Body of pancreas (tissue), 4 donors: ENCODE data around the gene FOXO6. TPM values are rescaled to one million over a fixed set of nuclear protein-coding genes. Genes with fewer than 3 reads are reported as not detected.

Experiments
- ATAC-seq: fragments of 150-250 bp; one replicate; pipeline ENCODE4 v1.9.1; 2016
- DNase-seq, 4 donors: peaks; one replicate each; pipeline ENCODE4 v3.0.0-alpha.2; 2019
- H3K27ac ChIP-seq, 4 donors: fragments of 200-600 bp; sonication (generic); 1 replicate in 3 of 4; 2 replicates in 1 of 4; pipeline versions ENCODE4 v1.5.1 to v1.6.1; 2016 to 2019; ENCODE audit warnings: mild to moderate bottlenecking in 1 of 4, mixed read lengths in 1 of 4, moderate library complexity in 1 of 4
- H3K27me3 ChIP-seq, 2 donors: fragments of 200-600 bp; sonication (generic); one replicate each; pipeline ENCODE4 v1.6.0; 2016; ENCODE audit warnings: mild to moderate bottlenecking in 1 of 2
- H3K36me3 ChIP-seq, 2 donors: fragments of 200-600 bp; sonication (generic); replicated peaks in 1 of 2; 2 replicates each; pipeline ENCODE4 v1.5.1; 2016; ENCODE audit warnings: low read depth in 2 of 2; ENCODE audit not compliant: insufficient read depth in 1 of 2
- H3K4me1 ChIP-seq: fragments of 200-600 bp; sonication (generic); one replicate; pipeline ENCODE4 v1.6.0; 2016
- H3K4me3 ChIP-seq, 2 donors: fragments of 200-600 bp; sonication (generic); 1 replicate in 1 of 2; 2 replicates in 1 of 2; pipeline ENCODE4 v1.5.1; 2016 to 2019
- H3K9me3 ChIP-seq, 3 donors: fragments of 200-600 bp; sonication (generic); 1 replicate in 2 of 3; 2 replicates in 1 of 3; pipeline ENCODE4 v1.5.1; 2016
- POLR2A ChIP-seq, 3 donors: fragments of 450-650 bp; IDR thresholded peaks; one replicate each; pipeline ENCODE4 v1.6.1; 2016; ENCODE audit warnings: antibody characterized with exemption in 3 of 3, mild to moderate bottlenecking in 2 of 3
- WGBS, 2 donors: methylation state at CpG; one replicate each; pipeline ENCODE4 v1.1.5; 2017; 5-methylcytosine and 5-hydroxymethylcytosine counted together
- intact Hi-C: fragments of 100-400 bp; cut with DNase I; formaldehyde crosslinking; loops from one replicate; pipeline ENCODE4 v1.15.1; 2023
- total RNA-seq, 2 donors: library from RNA; depleted of rRNA; stranded (reverse); fragments of >200 nt; gene quantifications; one replicate each; pipeline ENCODE4 v1.1.0, GENCODE V29; 2016
- TF ChIP-seq, protein P1 (sequence below), 7 experiments: fragments of 450-650 bp in 4 of 7; fragments of 200-600 bp in 3 of 7; sonication (generic) in 3 of 7; IDR thresholded peaks; one replicate each; pipeline ENCODE4 v1.5.1; 2016 to 2019; ENCODE audit warnings: antibody characterized with exemption in 7 of 7

FOXO6 gene
- total RNA-seq, 2 donors from 2014 or later = 1.0 to 2.3 TPM

DNA sequence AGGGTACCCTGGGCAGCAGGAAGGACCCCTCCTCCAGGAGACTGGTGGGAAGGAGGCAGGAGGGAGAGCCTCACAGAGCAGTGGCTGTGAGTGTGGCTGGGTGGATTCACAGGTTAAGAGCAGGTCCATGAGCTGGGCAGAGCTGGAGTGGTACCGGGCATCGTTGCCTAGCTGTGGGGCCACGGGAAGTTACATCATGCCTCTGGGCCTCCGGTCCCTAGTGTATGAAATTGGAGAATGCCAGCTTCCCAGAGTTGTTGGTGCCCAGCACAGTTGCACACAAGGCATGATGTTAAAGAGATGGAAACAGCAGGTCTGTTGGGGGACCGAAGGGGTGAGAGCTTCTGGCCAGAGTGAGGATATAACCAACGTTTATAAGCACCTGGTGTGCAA is 18.5 kb downstream of the FOXO6 start:
- peaks cover 44% of the 10 kb centered on the region for H3K4me1 ChIP-seq
- DNase-seq = peak in 1 of 4 donors; percentile 12
- no peak overlapping the region for H3K4me3 ChIP-seq
- no peak for ATAC-seq
- peak overlapping the region in 1 of 4 donors; percentile 85 for H3K27ac ChIP-seq
- H3K36me3 ChIP-seq = no peaks in the 10 kb centered on the region
- intact Hi-C loops = no loop called here
- H3K9me3 ChIP-seq = no peaks in the 10 kb centered on the region
- no peaks in the 10 kb centered on the region for H3K27me3 ChIP-seq
- TF ChIP-seq POLR2A (IDR thresholded peaks at IDR 0.05) = no peak
- TF ChIP-seq, protein P1, sequence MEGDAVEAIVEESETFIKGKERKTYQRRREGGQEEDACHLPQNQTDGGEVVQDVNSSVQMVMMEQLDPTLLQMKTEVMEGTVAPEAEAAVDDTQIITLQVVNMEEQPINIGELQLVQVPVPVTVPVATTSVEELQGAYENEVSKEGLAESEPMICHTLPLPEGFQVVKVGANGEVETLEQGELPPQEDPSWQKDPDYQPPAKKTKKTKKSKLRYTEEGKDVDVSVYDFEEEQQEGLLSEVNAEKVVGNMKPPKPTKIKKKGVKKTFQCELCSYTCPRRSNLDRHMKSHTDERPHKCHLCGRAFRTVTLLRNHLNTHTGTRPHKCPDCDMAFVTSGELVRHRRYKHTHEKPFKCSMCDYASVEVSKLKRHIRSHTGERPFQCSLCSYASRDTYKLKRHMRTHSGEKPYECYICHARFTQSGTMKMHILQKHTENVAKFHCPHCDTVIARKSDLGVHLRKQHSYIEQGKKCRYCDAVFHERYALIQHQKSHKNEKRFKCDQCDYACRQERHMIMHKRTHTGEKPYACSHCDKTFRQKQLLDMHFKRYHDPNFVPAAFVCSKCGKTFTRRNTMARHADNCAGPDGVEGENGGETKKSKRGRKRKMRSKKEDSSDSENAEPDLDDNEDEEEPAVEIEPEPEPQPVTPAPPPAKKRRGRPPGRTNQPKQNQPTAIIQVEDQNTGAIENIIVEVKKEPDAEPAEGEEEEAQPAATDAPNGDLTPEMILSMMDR (IDR thresholded peaks at IDR 0.05) = no peak
- WGBS, 2 donors = 57 to 67% methylated on average over 6 of the region's 6 CpGs

DNA sequence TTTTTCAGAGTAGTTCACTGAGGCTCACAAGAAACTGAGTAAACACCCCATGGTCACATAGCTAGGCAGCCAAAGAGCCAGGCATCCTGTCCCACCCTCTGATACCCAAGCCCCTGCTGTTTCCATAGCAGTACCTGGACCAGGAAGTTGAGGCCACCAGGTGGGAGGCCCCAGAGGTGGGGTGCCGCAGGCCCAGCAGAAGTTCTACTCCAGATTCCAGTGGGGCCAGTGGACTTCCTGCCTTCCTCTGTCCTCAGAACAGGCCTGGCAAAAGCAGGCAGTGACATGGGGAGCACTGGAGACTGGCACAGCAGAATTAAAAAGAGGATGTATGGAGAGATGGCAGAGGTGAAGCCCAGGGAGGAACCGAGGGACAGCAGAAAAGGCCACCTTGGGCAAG is 19.0 kb downstream of the FOXO6 start:
- no peak for ATAC-seq

DNA sequence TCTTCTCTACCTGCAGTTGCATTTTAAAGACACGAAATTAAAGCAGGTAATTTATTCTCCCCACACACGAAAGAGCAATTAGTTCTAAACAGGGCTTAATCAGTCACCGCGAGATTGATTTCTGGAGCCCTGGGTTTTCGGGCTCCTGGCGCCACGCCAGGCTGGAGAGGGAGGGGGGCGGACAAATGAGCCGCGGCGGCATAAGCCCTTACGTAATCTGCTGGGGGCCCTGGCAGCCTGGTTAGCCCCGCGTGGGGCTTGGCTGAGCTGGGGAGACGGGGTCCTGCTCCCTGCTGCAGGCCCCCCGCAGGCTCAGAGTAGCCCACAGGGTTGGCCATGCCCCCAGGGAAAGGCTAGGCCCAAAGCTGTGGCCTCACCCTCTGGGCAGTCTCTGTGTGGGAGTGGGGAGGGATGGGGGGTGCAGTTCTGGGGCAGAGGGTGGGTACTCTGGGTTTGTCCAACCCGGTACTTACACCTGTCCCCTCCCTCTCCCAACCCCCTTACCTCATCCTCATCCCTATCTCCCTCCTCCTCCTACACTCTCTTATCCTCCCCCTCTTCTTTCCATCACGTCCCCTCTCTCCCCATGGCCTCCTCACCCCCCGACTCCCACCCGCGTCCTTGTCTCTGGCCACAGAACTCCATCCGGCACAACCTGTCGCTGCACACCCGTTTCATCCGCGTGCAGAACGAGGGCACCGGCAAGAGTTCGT is 19.9 kb downstream of the FOXO6 start:
- no peak overlapping the region for H3K4me3 ChIP-seq
- TF ChIP-seq POLR2A (IDR thresholded peaks at IDR 0.05) = peak in 2 of 3 donors; percentile 11 to 18
- TF ChIP-seq, protein P1 (IDR thresholded peaks at IDR 0.05) = no peak
- DNase-seq (peak; percentile 66 to 77 (median 72)), ATAC-seq (peak; percentile 41)
- intact Hi-C loops = no loop called here
- no peaks in the 10 kb centered on the region for H3K9me3 ChIP-seq
- 18 to 23% methylated on average over 17 to 29 of the region's 29 CpGs for WGBS, 2 donors
- H3K27me3 ChIP-seq = no peaks in the 10 kb centered on the region
- peaks cover 40% of the 10 kb centered on the region for H3K4me1 ChIP-seq
- H3K27ac ChIP-seq = peak overlapping the region; percentile 50 to 85 (median 72)
- H3K36me3 ChIP-seq = no peaks in the 10 kb centered on the region

More for the DNA sequence above, 19.0 kb downstream of the FOXO6 start:
- Histone ChIP-seq H3K9me3 (no peaks in the 10 kb centered on the region), H3K4me3 (no peak overlapping the region), H3K4me1 (peaks cover 40% of the 10 kb centered on the region), H3K27me3 (no peaks in the 10 kb centered on the region), H3K36me3 (no peaks in the 10 kb centered on the region), H3K27ac (peak overlapping the region in 3 of 4 donors; percentile 30 to 85 (median 76))
- WGBS, 2 donors = 74 to 79% methylated on average over 2 of the region's 2 CpGs
- TF ChIP-seq POLR2A (IDR thresholded peaks at IDR 0.05) = no peak
- TF ChIP-seq, protein P1 (IDR thresholded peaks at IDR 0.05) = no peak
- intact Hi-C loops = no loop called here
- peak in 1 of 4 donors; percentile 11 for DNase-seq

DNA sequence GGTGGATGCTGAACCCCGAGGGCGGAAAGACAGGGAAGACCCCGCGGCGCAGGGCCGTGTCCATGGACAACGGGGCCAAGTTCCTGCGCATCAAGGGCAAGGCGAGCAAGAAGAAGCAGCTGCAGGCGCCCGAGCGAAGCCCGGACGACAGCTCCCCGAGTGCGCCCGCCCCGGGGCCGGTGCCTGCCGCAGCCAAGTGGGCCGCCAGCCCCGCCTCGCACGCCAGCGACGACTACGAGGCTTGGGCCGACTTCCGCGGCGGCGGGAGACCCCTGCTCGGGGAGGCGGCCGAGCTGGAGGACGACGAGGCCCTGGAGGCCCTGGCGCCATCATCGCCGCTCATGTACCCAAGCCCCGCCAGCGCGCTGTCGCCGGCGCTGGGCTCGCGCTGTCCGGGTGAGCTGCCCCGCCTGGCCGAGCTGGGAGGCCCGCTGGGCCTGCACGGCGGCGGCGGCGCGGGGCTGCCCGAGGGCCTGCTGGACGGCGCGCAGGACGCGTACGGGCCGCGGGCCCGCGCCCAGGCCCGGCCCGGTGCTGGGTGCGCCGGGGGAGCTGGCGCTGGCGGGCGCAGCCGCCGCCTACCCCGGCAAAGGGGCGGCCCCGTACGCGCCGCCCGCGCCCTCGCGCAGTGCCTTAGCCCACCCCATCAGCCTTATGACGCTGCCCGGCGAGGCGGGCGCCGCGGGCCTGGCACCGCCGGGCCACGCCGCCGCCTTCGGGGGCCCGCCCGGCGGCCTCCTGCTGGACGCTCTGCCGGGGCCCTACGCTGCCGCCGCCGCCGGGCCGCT is 20.7 kb downstream of the FOXO6 start:
- peak in 3 of 4 donors; percentile 47 to 56 (median 52) for DNase-seq
- intact Hi-C loops = no loop called here
- Histone ChIP-seq H3K36me3 (no peaks in the 10 kb centered on the region), H3K4me1 (peaks cover 48% of the 10 kb centered on the region), H3K9me3 (no peaks in the 10 kb centered on the region), H3K27ac (peak overlapping the region; percentile 59 to 91 (median 72)), H3K27me3 (no peaks in the 10 kb centered on the region), H3K4me3 (no peak overlapping the region)
- WGBS, 2 donors = 16 to 39% methylated on average over 6 to 32 of the region's 112 CpGs
- TF ChIP-seq, protein P1 (IDR thresholded peaks at IDR 0.05) = peak in 2 of 7 experiments; percentile 6 to 21
- TF ChIP-seq POLR2A (IDR thresholded peaks at IDR 0.05) = no peak
- peak; percentile 67 for ATAC-seq
